Adrenal gland (tissue), 5 donors: ENCODE results near the gene HYI.

ENCODE experiments used
- POLR2A ChIP-seq, 2 donors: fragments of 450-650 bp; IDR thresholded peaks; one replicate each; pipeline ENCODE4 v1.6.1; 2017; ENCODE audit warnings: antibody characterized with exemption in 2 of 2, mild to moderate bottlenecking in 2 of 2, moderate library complexity in 1 of 2
- TF ChIP-seq, protein P1 (sequence below), 6 experiments: fragments of 450-650 bp in 4 of 6; fragments of 200-600 bp in 2 of 6; sonication (generic) in 1 of 6; IDR thresholded peaks; 1 replicate in 5 of 6; 2 replicates in 1 of 6; pipeline versions ENCODE4 v1.5.1 to v1.8.0; 2016 to 2021; ENCODE audit warnings: antibody characterized with exemption in 6 of 6, mild to moderate bottlenecking in 2 of 6, moderate library complexity in 1 of 6
- donor health status: DM: no; HTN: no; CAD: no.

DNA sequence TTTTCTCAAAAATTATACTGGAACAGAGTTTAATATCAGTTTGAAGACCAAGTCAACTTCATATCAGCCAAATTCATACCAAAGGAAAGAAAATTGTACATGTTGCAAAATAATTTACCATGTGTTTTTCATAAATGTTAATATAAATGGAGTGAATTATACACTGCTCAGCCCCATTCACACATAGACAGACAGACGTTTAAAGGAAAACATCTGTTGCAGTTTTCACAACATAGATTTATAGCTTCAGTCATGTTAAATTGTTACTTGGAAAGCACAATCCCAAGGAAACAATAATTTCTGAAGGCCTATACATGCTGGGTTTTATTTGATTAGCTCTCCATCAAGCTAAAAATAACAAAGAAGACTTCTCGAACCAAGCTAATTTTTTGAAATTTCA lies 27.8 kb upstream of the HYI start:
- TF ChIP-seq POLR2A (IDR thresholded peaks at IDR 0.05): no peak
- TF ChIP-seq, protein P1, sequence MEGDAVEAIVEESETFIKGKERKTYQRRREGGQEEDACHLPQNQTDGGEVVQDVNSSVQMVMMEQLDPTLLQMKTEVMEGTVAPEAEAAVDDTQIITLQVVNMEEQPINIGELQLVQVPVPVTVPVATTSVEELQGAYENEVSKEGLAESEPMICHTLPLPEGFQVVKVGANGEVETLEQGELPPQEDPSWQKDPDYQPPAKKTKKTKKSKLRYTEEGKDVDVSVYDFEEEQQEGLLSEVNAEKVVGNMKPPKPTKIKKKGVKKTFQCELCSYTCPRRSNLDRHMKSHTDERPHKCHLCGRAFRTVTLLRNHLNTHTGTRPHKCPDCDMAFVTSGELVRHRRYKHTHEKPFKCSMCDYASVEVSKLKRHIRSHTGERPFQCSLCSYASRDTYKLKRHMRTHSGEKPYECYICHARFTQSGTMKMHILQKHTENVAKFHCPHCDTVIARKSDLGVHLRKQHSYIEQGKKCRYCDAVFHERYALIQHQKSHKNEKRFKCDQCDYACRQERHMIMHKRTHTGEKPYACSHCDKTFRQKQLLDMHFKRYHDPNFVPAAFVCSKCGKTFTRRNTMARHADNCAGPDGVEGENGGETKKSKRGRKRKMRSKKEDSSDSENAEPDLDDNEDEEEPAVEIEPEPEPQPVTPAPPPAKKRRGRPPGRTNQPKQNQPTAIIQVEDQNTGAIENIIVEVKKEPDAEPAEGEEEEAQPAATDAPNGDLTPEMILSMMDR (IDR thresholded peaks at IDR 0.05): no peak
